ENCODE measurements around the gene COQ10A. TPM values are rescaled to one million over a fixed set of nuclear protein-coding genes. Genes with fewer than 3 reads are reported as not detected.

COQ10A gene
- total and polyA plus RNA-seq, 9 of the 15 experiments (the other 6 are each of a cell fraction or from before 2014, with no cell fraction given), result 3.1 to 26.4 (median 12.7) TPM

DNA sequence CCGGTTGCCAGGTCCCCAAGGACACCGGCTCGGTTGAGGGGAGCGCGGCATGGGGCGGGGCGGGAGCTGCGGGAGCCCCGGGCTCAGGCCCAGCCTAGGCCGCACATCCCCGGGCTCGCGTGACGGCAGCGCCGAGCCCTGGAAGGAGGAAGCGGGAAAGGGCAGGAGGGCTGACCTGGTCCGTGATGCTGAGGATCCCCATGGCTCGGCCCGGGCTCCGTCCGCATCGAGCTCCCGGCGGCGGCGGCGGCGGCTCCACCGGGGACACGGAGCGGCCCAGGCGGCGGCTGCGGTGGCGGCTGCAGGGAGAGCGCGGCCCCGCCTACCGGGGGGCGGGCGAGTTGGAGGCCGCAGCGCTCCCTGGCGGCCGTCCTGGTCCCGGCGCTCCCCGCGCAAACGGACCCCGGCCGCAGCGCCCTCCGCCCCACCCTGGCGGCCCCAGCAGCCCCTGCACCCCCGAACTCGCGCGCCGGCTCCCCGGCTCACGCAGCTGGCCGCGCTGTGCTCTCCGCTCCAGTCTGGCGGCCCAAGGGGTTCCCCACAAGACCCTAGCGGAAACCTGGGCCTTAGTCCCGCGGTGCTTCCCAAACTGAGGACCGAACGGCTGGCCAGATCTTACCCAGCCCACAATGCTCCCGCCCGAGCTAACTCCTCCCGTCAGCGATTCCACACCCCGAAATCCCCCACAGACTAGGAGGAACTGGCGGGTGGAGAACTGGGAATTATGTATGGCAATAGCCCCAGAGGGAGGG lies 8.5 kb upstream of the COQ10A start, which contains the start of gene ANKRD52 (continued):
- TF ChIP-seq SMARCE1 (IDR thresholded peaks at IDR 0.05) (peak; percentile 49; the same call in 1 of the 2 replicates), PRMT5 (CRISPR knock-in tag; IDR thresholded peaks at IDR 0.05) (no peak), ELF4 (CRISPR knock-in tag; IDR thresholded peaks at IDR 0.05) (no peak), KDM4B (IDR thresholded peaks at IDR 0.05; ENCODE audit: borderline replicate concordance in 2 of 2, low read depth in 1 of 2) (peak in 1 of 2 experiments; percentile 40; a peak in 1 of 4 replicates), SMARCA4 (IDR thresholded peaks at IDR 0.05) (no peak), PTRF (tag; IDR thresholded peaks at IDR 0.05) (no peak), ZZZ3 (IDR thresholded peaks at IDR 0.05) (peak; percentile 44; the same call in 1 of the 2 replicates), KDM2B (CRISPR knock-in tag; IDR thresholded peaks at IDR 0.05) (no peak), EP300 (IDR thresholded peaks at IDR 0.05; ENCODE audit: low read length) (no peak), ZNF589 (CRISPR knock-in tag; IDR thresholded peaks at IDR 0.05; ENCODE audit: low read depth) (no peak; the same call in 1 of the 2 replicates), ZNF780A (CRISPR knock-in tag; IDR thresholded peaks at IDR 0.05) (no peak), NR1H2 (CRISPR knock-in tag; IDR thresholded peaks at IDR 0.05) (no peak), JUN (IDR thresholded peaks at IDR 0.05; ENCODE audit: borderline replicate concordance, low read depth, low read length) (no peak), JUN (CRISPR knock-in tag; IDR thresholded peaks at IDR 0.05; ENCODE audit: borderline replicate concordance) (no peak), ZNF121 (CRISPR knock-in tag; conservative IDR thresholded peaks at IDR 0.05) (no peak), KLF10 (CRISPR knock-in tag; IDR thresholded peaks at IDR 0.05) (no peak), ZNF3 (CRISPR knock-in tag; IDR thresholded peaks at IDR 0.05) (no peak), ADNP (tag; IDR thresholded peaks at IDR 0.05) (no peak), ESRRA (IDR thresholded peaks at IDR 0.05; ENCODE audit: borderline replicate concordance, low read depth) (peak; percentile 66), ZNF174 (CRISPR knock-in tag; IDR thresholded peaks at IDR 0.05) (no peak), ZKSCAN1 (IDR thresholded peaks at IDR 0.05; ENCODE audit: low read depth, low read length) (no peak), MAFF (IDR thresholded peaks at IDR 0.05; ENCODE audit: low read length) (no peak), ARID2 (IDR thresholded peaks at IDR 0.05) (no peak)
- TF ChIP-seq, protein P1, sequence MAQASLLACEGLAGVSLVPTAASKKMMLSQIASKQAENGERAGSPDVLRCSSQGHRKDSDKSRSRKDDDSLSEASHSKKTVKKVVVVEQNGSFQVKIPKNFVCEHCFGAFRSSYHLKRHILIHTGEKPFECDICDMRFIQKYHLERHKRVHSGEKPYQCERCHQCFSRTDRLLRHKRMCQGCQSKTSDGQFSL (CRISPR knock-in tag; IDR thresholded peaks at IDR 0.05), result peak; percentile 12; the same call in 1 of the 2 replicates
- TF ChIP-seq, protein P1 (tag; IDR thresholded peaks at IDR 0.05), result peak in 1 of 2 experiments; percentile 69; a peak in 1 of 4 replicates
- TF ChIP-seq, protein P2, sequence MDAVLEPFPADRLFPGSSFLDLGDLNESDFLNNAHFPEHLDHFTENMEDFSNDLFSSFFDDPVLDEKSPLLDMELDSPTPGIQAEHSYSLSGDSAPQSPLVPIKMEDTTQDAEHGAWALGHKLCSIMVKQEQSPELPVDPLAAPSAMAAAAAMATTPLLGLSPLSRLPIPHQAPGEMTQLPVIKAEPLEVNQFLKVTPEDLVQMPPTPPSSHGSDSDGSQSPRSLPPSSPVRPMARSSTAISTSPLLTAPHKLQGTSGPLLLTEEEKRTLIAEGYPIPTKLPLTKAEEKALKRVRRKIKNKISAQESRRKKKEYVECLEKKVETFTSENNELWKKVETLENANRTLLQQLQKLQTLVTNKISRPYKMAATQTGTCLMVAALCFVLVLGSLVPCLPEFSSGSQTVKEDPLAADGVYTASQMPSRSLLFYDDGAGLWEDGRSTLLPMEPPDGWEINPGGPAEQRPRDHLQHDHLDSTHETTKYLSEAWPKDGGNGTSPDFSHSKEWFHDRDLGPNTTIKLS (IDR thresholded peaks at IDR 0.05; ENCODE audit: borderline replicate concordance, low read depth), result no peak; the same call in 1 of the 2 replicates
- TF ChIP-seq, protein P3, sequence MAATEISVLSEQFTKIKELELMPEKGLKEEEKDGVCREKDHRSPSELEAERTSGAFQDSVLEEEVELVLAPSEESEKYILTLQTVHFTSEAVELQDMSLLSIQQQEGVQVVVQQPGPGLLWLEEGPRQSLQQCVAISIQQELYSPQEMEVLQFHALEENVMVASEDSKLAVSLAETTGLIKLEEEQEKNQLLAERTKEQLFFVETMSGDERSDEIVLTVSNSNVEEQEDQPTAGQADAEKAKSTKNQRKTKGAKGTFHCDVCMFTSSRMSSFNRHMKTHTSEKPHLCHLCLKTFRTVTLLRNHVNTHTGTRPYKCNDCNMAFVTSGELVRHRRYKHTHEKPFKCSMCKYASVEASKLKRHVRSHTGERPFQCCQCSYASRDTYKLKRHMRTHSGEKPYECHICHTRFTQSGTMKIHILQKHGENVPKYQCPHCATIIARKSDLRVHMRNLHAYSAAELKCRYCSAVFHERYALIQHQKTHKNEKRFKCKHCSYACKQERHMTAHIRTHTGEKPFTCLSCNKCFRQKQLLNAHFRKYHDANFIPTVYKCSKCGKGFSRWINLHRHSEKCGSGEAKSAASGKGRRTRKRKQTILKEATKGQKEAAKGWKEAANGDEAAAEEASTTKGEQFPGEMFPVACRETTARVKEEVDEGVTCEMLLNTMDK (IDR thresholded peaks at IDR 0.05; ENCODE audit: borderline replicate concordance, insufficient read depth, low read depth, low read length, poor library complexity, severe bottlenecking), result peak; percentile 93

All from K562 (cell line).